Kidney epithelial cell (primary cell): ENCODE measurements around the gene NLGN4X. TPM values are rescaled to one million over a fixed set of nuclear protein-coding genes. Genes with fewer than 3 reads are reported as not detected.

Source experiments
- DNase-seq: peaks from one replicate; pipeline ENCODE4 v3.0.0-alpha.2; 2010; ENCODE audit warnings: low read depth
- H3K27me3 ChIP-seq: 2 replicates; pipeline ENCODE4 v1.6.0; 2011; ENCODE audit warnings: low read length; ENCODE audit not compliant: control insufficient read depth, insufficient read depth
- H3K36me3 ChIP-seq: 2 replicates; pipeline ENCODE4 v1.5.1; 2011; ENCODE audit warnings: low read length; ENCODE audit not compliant: control insufficient read depth, insufficient read depth
- H3K4me3 ChIP-seq: 2 replicates; pipeline ENCODE4 v1.5.1; 2011; ENCODE audit warnings: low read depth, mild to moderate bottlenecking, control low read depth, low read length
- total RNA-seq: library from RNA; depleted of rRNA; stranded (reverse); fragments of >200 nt; gene quantifications from 2 replicates; pipeline ENCODE4 v1.2.3, GENCODE V29; 2015
- TF ChIP-seq, protein P1 (sequence below): IDR thresholded peaks from 2 replicates; pipeline ENCODE4 v1.5.1; 2011; ENCODE audit warnings: mild to moderate bottlenecking, moderate library complexity, low read length, control low read depth, inconsistent platforms; ENCODE audit not compliant: insufficient read depth, poor library complexity, severe bottlenecking

Gene NLGN4X
- total RNA-seq, 1 donor from 2014 or later: 1.5 TPM

DNA sequence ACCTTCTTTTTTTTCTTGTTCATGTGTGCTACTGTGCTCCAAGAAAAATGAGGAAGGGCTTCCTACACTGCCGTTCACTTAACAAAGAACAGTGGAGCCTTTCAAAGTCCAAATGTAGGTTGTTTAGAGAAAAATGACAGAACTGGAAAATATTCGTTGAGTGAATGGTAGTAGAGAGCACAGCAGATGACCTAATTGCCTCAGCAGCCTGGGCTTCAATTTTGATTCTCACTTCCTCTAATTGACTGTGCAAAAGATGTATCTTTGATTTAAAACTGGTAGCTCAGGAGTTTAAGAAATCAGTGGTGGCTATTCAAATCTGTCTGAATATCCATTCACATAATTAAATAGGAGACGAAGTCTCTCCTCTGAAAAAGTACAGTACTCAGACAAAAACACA lies 5.2 kb downstream of the NLGN4X start:
- no peak for DNase-seq
- no peak overlapping the region for H3K4me3 ChIP-seq

DNA sequence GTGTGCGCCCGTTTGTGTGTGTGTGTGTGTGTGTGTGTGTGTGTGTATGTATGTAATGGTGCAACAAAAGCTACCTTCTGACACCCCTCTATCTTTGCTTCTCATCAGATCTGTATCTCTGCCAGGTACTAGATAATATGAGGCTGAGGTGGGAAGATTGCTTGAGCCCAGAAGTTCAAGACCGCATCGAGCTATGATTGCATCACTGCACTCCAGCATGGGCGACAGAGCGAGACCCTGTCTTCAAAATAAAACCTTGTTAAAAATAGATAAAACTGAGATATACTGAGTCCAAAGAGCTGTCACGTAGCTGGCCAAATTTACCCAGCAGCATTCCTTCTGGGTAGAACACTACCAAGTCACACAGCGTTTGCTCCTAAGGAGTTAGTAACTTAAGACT lies 18.4 kb downstream of the NLGN4X start:
- Histone ChIP-seq H3K36me3 (no peaks in the 10 kb centered on the region), H3K4me3 (no peak overlapping the region), H3K27me3 (no peaks in the 10 kb centered on the region)
- no peak for DNase-seq
- TF ChIP-seq, protein P1, sequence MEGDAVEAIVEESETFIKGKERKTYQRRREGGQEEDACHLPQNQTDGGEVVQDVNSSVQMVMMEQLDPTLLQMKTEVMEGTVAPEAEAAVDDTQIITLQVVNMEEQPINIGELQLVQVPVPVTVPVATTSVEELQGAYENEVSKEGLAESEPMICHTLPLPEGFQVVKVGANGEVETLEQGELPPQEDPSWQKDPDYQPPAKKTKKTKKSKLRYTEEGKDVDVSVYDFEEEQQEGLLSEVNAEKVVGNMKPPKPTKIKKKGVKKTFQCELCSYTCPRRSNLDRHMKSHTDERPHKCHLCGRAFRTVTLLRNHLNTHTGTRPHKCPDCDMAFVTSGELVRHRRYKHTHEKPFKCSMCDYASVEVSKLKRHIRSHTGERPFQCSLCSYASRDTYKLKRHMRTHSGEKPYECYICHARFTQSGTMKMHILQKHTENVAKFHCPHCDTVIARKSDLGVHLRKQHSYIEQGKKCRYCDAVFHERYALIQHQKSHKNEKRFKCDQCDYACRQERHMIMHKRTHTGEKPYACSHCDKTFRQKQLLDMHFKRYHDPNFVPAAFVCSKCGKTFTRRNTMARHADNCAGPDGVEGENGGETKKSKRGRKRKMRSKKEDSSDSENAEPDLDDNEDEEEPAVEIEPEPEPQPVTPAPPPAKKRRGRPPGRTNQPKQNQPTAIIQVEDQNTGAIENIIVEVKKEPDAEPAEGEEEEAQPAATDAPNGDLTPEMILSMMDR: no peak

More for the DNA sequence above, 5.2 kb downstream of the NLGN4X start:
- Histone ChIP-seq H3K36me3 (no peaks in the 10 kb centered on the region), H3K27me3 (peaks cover 19% of the 10 kb centered on the region)
- TF ChIP-seq, protein P1: no peak

DNA sequence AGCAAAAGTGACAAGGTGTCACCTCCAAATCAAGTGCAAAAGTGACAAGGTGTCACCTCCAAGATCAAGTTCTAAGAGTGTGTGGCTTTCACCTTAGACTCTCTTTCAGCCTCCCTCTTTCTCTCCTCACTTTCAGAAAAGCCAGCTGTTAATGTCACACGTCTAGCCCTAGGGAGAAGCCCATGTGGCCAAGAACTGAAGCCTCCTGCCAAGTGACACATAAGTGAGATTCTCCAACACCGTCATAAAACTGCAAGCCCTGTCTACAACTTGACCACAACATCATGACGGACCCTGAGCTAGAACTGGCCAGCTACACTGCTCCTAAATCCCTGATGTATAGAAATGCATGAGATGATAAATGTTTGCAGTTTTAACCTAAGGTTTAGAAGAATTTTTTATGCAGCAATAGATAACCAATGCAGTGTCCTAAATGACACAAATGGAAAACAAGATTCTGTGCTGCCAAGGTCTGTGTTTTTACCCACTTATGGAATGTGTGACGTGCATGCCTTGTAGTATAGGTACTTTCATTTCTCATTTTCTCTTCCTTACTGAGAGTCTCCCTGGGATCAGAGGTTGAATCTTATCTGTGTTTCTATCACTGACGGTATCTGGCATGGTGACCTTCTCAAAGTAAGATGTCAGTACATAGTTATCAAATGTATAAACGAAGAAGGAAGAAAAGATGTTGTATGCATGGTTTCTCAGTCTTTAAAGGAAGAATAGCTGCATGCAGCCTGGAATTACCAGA lies 25.0 kb downstream of the NLGN4X start:
- Histone ChIP-seq H3K4me3 (no peak overlapping the region), H3K27me3 (no peaks in the 10 kb centered on the region), H3K36me3 (no peaks in the 10 kb centered on the region)
- no peak for DNase-seq
- TF ChIP-seq, protein P1: no peak

DNA sequence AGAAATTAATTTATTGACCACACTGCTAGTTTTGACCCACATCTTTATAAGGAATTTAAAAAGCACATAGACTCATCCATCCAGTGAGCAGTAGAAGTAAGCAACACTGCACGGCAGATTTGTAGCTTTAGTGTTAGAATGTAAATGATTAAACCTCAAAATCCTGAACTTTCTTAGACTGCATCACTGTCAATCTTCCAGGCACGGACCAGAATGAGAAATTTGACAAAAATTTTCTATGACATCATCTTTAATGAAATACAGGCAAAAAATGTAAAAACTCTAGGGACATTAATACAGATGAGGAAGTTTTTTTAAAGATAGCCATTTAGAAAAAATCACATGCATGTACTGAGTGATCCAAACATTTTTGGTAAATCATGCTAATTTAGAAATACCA lies 29.2 kb downstream of the NLGN4X start:
- DNase-seq: no peak
- no peak overlapping the region for H3K4me3 ChIP-seq
- no peaks in the 10 kb centered on the region for H3K36me3 ChIP-seq
- TF ChIP-seq, protein P1: no peak
- H3K27me3 ChIP-seq: no peaks in the 10 kb centered on the region

DNA sequence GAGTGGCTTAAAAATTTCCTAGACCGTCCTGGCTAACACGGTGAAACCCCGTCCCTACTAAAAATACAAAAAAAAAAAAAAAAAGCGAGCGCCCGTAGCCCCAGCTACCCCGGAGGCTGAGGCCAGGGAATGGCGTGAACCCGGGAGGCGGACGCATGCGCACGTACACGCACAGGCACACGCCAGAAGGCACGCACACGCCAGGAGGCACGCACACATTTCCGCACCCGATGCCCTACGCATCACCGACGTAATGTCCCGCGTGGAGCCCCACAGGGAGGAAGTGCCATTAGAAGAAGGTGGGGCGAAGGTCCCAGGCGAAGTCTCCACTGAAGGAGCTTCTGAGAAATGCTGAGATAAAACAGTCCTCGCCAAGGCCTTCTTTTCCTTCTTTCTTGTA lies 41.4 kb downstream of the NLGN4X start:
- H3K27me3 ChIP-seq: no peaks in the 10 kb centered on the region
- DNase-seq: no peak
- H3K4me3 ChIP-seq: no peak overlapping the region
- H3K36me3 ChIP-seq: no peaks in the 10 kb centered on the region
- TF ChIP-seq, protein P1: no peak
